Panc1 (cell line): ENCODE measurements around the gene EPS8L1. TPM values are rescaled to one million over a fixed set of nuclear protein-coding genes. Genes with fewer than 3 reads are reported as not detected.

ENCODE experiments used
- ATAC-seq: fragments of 200-7000 bp; cut with Tn5 transposase; 2 replicates; pipeline ENCODE4 v1.9.1; 2020; ENCODE audit warnings: mild to moderate bottlenecking, moderate library complexity
- BruUV-seq: library from RNA; stranded (reverse); fragments of 400-500 nt; replicated peaks from 2 replicates; lab custom pipeline; 2021; lab: Mats Ljungman, UMichigan
- CTCF ChIA-PET: fragments of 300-600 bp; sonication (Branson Sonifier 250); formaldehyde crosslinking; loops from one replicate; lab custom pipeline; 2022; ENCODE audit warnings: antibody characterized with exemption; lab: Charles Lee
- POLR2A ChIA-PET: fragments of 300-600 bp; sonication (Branson Sonifier 250); formaldehyde crosslinking; loops from one replicate; lab custom pipeline; 2022; ENCODE audit warnings: antibody characterized with exemption; lab: Charles Lee
- DNase-seq: peaks from one replicate; pipeline ENCODE4 v3.0.0-alpha.2; 2010; ENCODE audit warnings: low read depth, low spot score
- H3K27ac ChIP-seq: 2 replicates; pipeline ENCODE4 v1.5.1; 2011; ENCODE audit warnings: mild to moderate bottlenecking, low read length, inconsistent platforms
- H3K27me3 ChIP-seq: fragments of 200-500 bp; sonication (Bioruptor generic); 2 replicates; pipeline ENCODE4 v1.6.0; 2014; ENCODE audit warnings: low read length, inconsistent platforms; ENCODE audit not compliant: control insufficient read depth, insufficient read depth
- H3K36me3 ChIP-seq: fragments of 200-500 bp; sonication (Bioruptor generic); 2 replicates; pipeline ENCODE4 v1.5.1; 2014; ENCODE audit warnings: inconsistent platforms, mild to moderate bottlenecking, low read length, moderate library complexity; ENCODE audit not compliant: control insufficient read depth, insufficient read depth
- H3K4me1 ChIP-seq: 2 replicates; pipeline ENCODE4 v1.5.1; 2011; ENCODE audit warnings: inconsistent platforms, mild to moderate bottlenecking, low read length, moderate library complexity; ENCODE audit not compliant: control insufficient read depth, insufficient read depth
- H3K4me3 ChIP-seq, 2 experiments: 2 replicates each; pipeline ENCODE4 v1.5.1; 2011 to 2012; ENCODE audit warnings: low read depth in 2 of 2, low read length in 2 of 2, mild to moderate bottlenecking in 2 of 2, inconsistent platforms in 1 of 2, moderate library complexity in 1 of 2
- H3K9me3 ChIP-seq: fragments of 200-500 bp; sonication (Bioruptor generic); 2 replicates; pipeline ENCODE4 v1.5.1; 2014; ENCODE audit warnings: low read depth, mild to moderate bottlenecking, inconsistent platforms, low read length, moderate library complexity; ENCODE audit not compliant: control insufficient read depth, insufficient read depth
- POLR2AphosphoS5 ChIP-seq: IDR thresholded peaks from 2 replicates; pipeline ENCODE4 v1.6.1; 2012; ENCODE audit warnings: mild to moderate bottlenecking, low read depth, low read length, moderate library complexity
- SIN3A ChIP-seq: IDR thresholded peaks from 2 replicates; pipeline ENCODE4 v1.6.1; 2012; ENCODE audit warnings: low read depth, mild to moderate bottlenecking, low read length, moderate library complexity, borderline replicate concordance; ENCODE audit not compliant: insufficient read depth
- TCF7L2 ChIP-seq: IDR thresholded peaks from 2 replicates; pipeline ENCODE4 v1.6.1; 2011; ENCODE audit warnings: mild to moderate bottlenecking, low read depth, low read length, inconsistent platforms
- in situ Hi-C: cut with HindIII; loops from 2 replicates; pipeline ENCODE4 v1.10.0; 2016; ENCODE audit warnings: low sequenced_read_pairs, low pct_unique_long_range_greater_than_20kb
- intact Hi-C: fragments of 100-400 bp; cut with micrococcal nuclease; formaldehyde crosslinking; loops from one replicate; pipeline ENCODE4 v1.10.0; 2022; ENCODE audit not compliant: unreplicated experiment
- total RNA-seq: library from RNA; stranded (reverse); gene quantifications from one replicate; pipeline ENCODE4 v1.2.1, GENCODE V29; 2021; ENCODE audit not compliant: unreplicated experiment
- TF ChIP-seq, protein P1 (sequence below), 2 experiments: IDR thresholded peaks; 2 replicates each; pipeline ENCODE4 v1.6.1; 2011 to 2012; ENCODE audit warnings: low read depth in 2 of 2, control low read depth in 1 of 2, low read length in 1 of 2, mild to moderate bottlenecking in 1 of 2, moderate library complexity in 1 of 2; ENCODE audit not compliant: insufficient read depth in 1 of 2
- TF ChIP-seq, protein P2 (sequence below): fragments of 450-650 bp; IDR thresholded peaks from 2 replicates; pipeline ENCODE4 v1.5.1; 2017; ENCODE audit warnings: mild to moderate bottlenecking

Gene EPS8L1
- total RNA-seq, 1 experiment from 2014 or later, result 11.0 TPM

DNA sequence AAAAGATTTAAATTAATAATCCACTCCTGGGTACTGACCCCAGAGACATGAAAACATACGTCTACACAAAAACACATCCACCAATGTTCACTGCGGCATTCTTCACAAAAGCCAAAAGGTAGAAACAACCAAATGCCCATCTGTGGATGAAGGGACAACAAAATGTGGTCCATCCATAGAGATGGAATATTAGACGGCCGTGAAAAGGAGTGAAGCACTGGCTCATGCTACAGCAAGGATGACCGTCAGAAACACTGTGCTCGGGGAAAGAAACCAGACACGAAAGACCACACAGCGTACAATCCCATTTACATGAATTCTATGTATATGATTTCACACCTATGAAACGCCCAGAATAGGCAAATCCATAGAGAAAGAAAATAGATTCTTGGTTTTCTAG is 18.8 kb upstream of the EPS8L1 start:
- Histone ChIP-seq H3K27me3 (no peaks in the 10 kb centered on the region), H3K9me3 (no peaks in the 10 kb centered on the region), H3K36me3 (no peaks in the 10 kb centered on the region; the same call in none of the 2 replicates), H3K4me3 (no peak overlapping the region), H3K4me1 (no peaks in the 10 kb centered on the region), H3K27ac (no peak overlapping the region)
- POLR2A ChIA-PET, result no interaction called here
- in situ Hi-C loops, result no loop called here
- CTCF ChIA-PET, result interaction anchor here (0.7 kb wide), 1 partner anchor 14 kb away, joined by 4 read pairs; no protein-coding TSS in a partner anchor
- intact Hi-C loops, result no loop called here
- BruUV-seq, result TSS peak; percentile 67
- no peak for ATAC-seq
- TF ChIP-seq TCF7L2 (no peak), POLR2AphosphoS5 (no peak), SIN3A (no peak)
- TF ChIP-seq, protein P1, sequence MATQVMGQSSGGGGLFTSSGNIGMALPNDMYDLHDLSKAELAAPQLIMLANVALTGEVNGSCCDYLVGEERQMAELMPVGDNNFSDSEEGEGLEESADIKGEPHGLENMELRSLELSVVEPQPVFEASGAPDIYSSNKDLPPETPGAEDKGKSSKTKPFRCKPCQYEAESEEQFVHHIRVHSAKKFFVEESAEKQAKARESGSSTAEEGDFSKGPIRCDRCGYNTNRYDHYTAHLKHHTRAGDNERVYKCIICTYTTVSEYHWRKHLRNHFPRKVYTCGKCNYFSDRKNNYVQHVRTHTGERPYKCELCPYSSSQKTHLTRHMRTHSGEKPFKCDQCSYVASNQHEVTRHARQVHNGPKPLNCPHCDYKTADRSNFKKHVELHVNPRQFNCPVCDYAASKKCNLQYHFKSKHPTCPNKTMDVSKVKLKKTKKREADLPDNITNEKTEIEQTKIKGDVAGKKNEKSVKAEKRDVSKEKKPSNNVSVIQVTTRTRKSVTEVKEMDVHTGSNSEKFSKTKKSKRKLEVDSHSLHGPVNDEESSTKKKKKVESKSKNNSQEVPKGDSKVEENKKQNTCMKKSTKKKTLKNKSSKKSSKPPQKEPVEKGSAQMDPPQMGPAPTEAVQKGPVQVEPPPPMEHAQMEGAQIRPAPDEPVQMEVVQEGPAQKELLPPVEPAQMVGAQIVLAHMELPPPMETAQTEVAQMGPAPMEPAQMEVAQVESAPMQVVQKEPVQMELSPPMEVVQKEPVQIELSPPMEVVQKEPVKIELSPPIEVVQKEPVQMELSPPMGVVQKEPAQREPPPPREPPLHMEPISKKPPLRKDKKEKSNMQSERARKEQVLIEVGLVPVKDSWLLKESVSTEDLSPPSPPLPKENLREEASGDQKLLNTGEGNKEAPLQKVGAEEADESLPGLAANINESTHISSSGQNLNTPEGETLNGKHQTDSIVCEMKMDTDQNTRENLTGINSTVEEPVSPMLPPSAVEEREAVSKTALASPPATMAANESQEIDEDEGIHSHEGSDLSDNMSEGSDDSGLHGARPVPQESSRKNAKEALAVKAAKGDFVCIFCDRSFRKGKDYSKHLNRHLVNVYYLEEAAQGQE (IDR thresholded peaks at IDR 0.05; ENCODE audit: insufficient read depth in 1 of 2, low read depth in 2 of 2, low read length in 1 of 2), result no peak
- TF ChIP-seq, protein P2, sequence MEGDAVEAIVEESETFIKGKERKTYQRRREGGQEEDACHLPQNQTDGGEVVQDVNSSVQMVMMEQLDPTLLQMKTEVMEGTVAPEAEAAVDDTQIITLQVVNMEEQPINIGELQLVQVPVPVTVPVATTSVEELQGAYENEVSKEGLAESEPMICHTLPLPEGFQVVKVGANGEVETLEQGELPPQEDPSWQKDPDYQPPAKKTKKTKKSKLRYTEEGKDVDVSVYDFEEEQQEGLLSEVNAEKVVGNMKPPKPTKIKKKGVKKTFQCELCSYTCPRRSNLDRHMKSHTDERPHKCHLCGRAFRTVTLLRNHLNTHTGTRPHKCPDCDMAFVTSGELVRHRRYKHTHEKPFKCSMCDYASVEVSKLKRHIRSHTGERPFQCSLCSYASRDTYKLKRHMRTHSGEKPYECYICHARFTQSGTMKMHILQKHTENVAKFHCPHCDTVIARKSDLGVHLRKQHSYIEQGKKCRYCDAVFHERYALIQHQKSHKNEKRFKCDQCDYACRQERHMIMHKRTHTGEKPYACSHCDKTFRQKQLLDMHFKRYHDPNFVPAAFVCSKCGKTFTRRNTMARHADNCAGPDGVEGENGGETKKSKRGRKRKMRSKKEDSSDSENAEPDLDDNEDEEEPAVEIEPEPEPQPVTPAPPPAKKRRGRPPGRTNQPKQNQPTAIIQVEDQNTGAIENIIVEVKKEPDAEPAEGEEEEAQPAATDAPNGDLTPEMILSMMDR, result no peak
- no peak for DNase-seq

DNA sequence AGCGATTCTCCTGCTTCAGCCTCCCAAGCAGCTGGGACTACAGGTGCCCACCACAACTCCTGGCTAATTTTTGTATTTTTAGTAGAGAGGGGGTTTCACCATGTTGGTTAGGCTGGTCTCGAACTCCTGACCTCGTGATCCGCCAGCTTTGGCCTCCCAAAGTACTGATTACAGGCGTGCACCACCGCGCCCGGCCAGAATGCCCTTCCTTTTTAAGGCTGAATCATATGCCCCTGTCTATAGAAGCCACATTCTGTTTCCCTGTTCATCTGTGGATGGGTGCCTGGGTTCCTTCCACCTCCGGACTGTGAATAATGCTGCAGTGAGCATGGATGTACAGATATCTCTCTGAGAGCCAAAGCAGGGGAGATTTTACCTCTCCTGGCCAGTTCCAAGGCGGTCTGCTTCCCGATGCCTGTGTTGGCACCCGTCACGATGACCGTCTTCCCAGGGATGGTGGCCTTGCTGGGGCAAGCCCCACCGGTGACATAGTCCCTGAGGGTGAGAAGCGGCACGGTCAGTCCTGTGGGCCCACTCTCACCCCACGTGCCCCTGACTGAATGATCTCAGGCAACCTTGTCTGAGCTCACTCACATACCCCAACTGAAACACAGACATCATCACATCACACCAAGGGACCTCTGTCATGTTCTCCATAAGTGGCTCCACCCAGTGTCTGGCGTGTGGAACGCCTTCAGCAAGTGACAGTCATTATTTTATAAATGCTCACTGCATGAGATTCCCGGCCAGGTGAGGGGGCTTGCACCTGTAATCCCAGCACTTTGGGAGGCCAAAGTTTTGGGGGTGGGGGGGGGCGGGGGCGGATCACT is 16.7 kb upstream of the EPS8L1 start:
- BruUV-seq, result no TSS peak
- no peak for DNase-seq

More for the DNA sequence above, 16.7 kb upstream of the EPS8L1 start:
- CTCF ChIA-PET, result no interaction called here
- no peaks in the 10 kb centered on the region for H3K9me3 ChIP-seq
- no peak overlapping the region for H3K4me3 ChIP-seq
- H3K27ac ChIP-seq, result no peak overlapping the region
- in situ Hi-C loops, result no loop called here
- no peaks in the 10 kb centered on the region for H3K4me1 ChIP-seq
- POLR2A ChIA-PET, result interaction anchor here (0.7 kb wide), 1 partner anchor 37 kb away, joined by 4 read pairs; no protein-coding TSS in a partner anchor
- intact Hi-C loops, result no loop called here
- ATAC-seq, result no peak
- no peaks in the 10 kb centered on the region; the same call in none of the 2 replicates for H3K36me3 ChIP-seq
- no peaks in the 10 kb centered on the region for H3K27me3 ChIP-seq
- no peak for TF ChIP-seq SIN3A
- TF ChIP-seq, protein P2, result no peak
- no peak for TF ChIP-seq TCF7L2
- TF ChIP-seq, protein P1 (IDR thresholded peaks at IDR 0.05; ENCODE audit: insufficient read depth in 1 of 2, low read depth in 2 of 2, low read length in 1 of 2), result no peak
- no peak for TF ChIP-seq POLR2AphosphoS5
